Erythroblast (primary cell): ENCODE measurements around the gene CALR3.

Source experiments
- GATA1 ChIP-seq: IDR thresholded peaks from 2 replicates; pipeline ENCODE4 v1.6.1; 2011; ENCODE audit warnings: low read depth, mild to moderate bottlenecking, control low read depth, low read length, moderate library complexity
- POLR2A ChIP-seq: IDR thresholded peaks from 2 replicates; pipeline ENCODE4 v1.6.1; 2011; ENCODE audit warnings: mild to moderate bottlenecking, low read length

- no peak for TF ChIP-seq POLR2A
- TF ChIP-seq GATA1 = no peak
These were observed 46.5 kb downstream of the CALR3 start for GRCh38 chr19:16449330-16449961.
